Osteoblast (primary cell): ENCODE data around the gene NT5DC3. TPM values are rescaled to one million over a fixed set of nuclear protein-coding genes. Genes with fewer than 3 reads are reported as not detected.
"Not testable (repeated sequence)": the region's sequence is repeated elsewhere in the genome, so short reads cannot be mapped to it uniquely, and the experiment has no call there.

Experiments
- DNase-seq: peaks from one replicate; pipeline ENCODE4 v3.0.0; 2011; ENCODE audit warnings: low spot score, mixed read lengths; ENCODE audit not compliant: insufficient read length; ENCODE audit errors: missing footprints
- H2AFZ ChIP-seq: 2 replicates; pipeline ENCODE4 v1.6.0; 2011; ENCODE audit warnings: mild to moderate bottlenecking, low read length
- H3K27ac ChIP-seq: 2 replicates; pipeline ENCODE4 v1.5.1; 2011; ENCODE audit warnings: mild to moderate bottlenecking, low read depth, low read length, moderate library complexity
- H3K27me3 ChIP-seq: 2 replicates; pipeline ENCODE4 v1.6.0; 2012; ENCODE audit warnings: mild to moderate bottlenecking, control low read depth, inconsistent platforms, low read length, moderate library complexity; ENCODE audit not compliant: insufficient read depth
- H3K36me3 ChIP-seq: 2 replicates; pipeline ENCODE4 v1.5.1; 2011; ENCODE audit warnings: mild to moderate bottlenecking, low read length, control low read depth, moderate library complexity; ENCODE audit not compliant: insufficient read depth
- H3K4me1 ChIP-seq: 2 replicates; pipeline ENCODE4 v1.5.1; 2011; ENCODE audit warnings: mild to moderate bottlenecking, low read length, control low read depth, moderate library complexity; ENCODE audit not compliant: insufficient read depth
- H3K4me2 ChIP-seq: 2 replicates; pipeline ENCODE4 v1.6.0; 2011; ENCODE audit warnings: mild to moderate bottlenecking, low read length; ENCODE audit not compliant: insufficient read depth
- H3K4me3 ChIP-seq: fragments of 200-600 bp; sonication (generic); 3 replicates; pipeline ENCODE4 v1.5.1; 2012; ENCODE audit warnings: mild to moderate bottlenecking, low read length, inconsistent platforms; ENCODE audit not compliant: insufficient read depth
- H3K79me2 ChIP-seq: 2 replicates; pipeline ENCODE4 v1.6.0; 2012; ENCODE audit warnings: mild to moderate bottlenecking, low read length, control low read depth, inconsistent platforms; ENCODE audit not compliant: insufficient read depth
- H3K9me3 ChIP-seq: 2 replicates; pipeline ENCODE4 v1.5.1; 2011; ENCODE audit warnings: low read depth, low read length, control low read depth
- H4K20me1 ChIP-seq: 2 replicates; pipeline ENCODE4 v1.6.0; 2012; ENCODE audit warnings: mild to moderate bottlenecking, low read length, control low read depth; ENCODE audit not compliant: insufficient read depth
- CTCF ChIP-seq: IDR thresholded peaks from 2 replicates; pipeline ENCODE4 v1.5.1; 2011; ENCODE audit warnings: mild to moderate bottlenecking, low read depth, low read length, moderate library complexity; ENCODE audit errors: extremely low read depth
- total RNA-seq: library from RNA; depleted of rRNA; stranded (reverse); fragments of >200 nt; gene quantifications from 2 replicates; pipeline ENCODE4 v1.2.3, GENCODE V29; 2012

The NT5DC3 gene
- total RNA-seq, 1 donor = 10.1 TPM

GRCh38 chr12:103839609-103840461 lies 1.2 kb downstream of the NT5DC3 start:
- H3K36me3 ChIP-seq = no peaks in the 10 kb centered on the region
- H3K79me2 ChIP-seq = peaks cover 58% of the 10 kb centered on the region
- peak overlapping the region; percentile 56 for H2AFZ ChIP-seq
- no peaks in the 10 kb centered on the region for H3K27me3 ChIP-seq
- H4K20me1 ChIP-seq = peaks cover 14% of the 10 kb centered on the region
- H3K4me2 ChIP-seq = peak overlapping the region; percentile 90
- H3K4me1 ChIP-seq = peaks cover 15% of the 10 kb centered on the region
- H3K27ac ChIP-seq = no peak overlapping the region
- peak overlapping the region; percentile 86 for H3K4me3 ChIP-seq
- no peaks in the 10 kb centered on the region for H3K9me3 ChIP-seq
- TF ChIP-seq CTCF = no peak
- DNase-seq = no peak

GRCh38 chr12:103839103-103839502 lies 1.9 kb downstream of the NT5DC3 start:
- H3K4me3 ChIP-seq = peak overlapping the region; percentile 5
- H2AFZ ChIP-seq = no peak overlapping the region
- H3K79me2 ChIP-seq = peaks cover 64% of the 10 kb centered on the region
- no peak for DNase-seq
- no peaks in the 10 kb centered on the region for H3K27me3 ChIP-seq
- no peaks in the 10 kb centered on the region for H3K9me3 ChIP-seq
- TF ChIP-seq CTCF = no peak
- H3K4me1 ChIP-seq = peaks cover 19% of the 10 kb centered on the region
- H4K20me1 ChIP-seq = peaks cover 14% of the 10 kb centered on the region
- H3K4me2 ChIP-seq = peak overlapping the region; percentile 90
- no peak overlapping the region for H3K27ac ChIP-seq
- H3K36me3 ChIP-seq = no peaks in the 10 kb centered on the region

- H3K79me2 ChIP-seq = peaks cover 68% of the 10 kb centered on the region
- H4K20me1 ChIP-seq = peaks cover 14% of the 10 kb centered on the region
- H3K9me3 ChIP-seq = no peaks in the 10 kb centered on the region
- H3K36me3 ChIP-seq = no peaks in the 10 kb centered on the region
- TF ChIP-seq CTCF = no peak
- H3K27me3 ChIP-seq = no peaks in the 10 kb centered on the region
- no peak overlapping the region for H3K4me2 ChIP-seq
- no peak overlapping the region for H3K27ac ChIP-seq
- no peak overlapping the region for H3K4me3 ChIP-seq
- DNase-seq = no peak
- peaks cover 26% of the 10 kb centered on the region for H3K4me1 ChIP-seq
- H2AFZ ChIP-seq = no peak overlapping the region
Observed at GRCh38 chr12:103838254-103838914, 2.6 kb downstream of the NT5DC3 start.

- no peak for TF ChIP-seq CTCF
- no peaks in the 10 kb centered on the region for H3K9me3 ChIP-seq
- peaks cover 28% of the 10 kb centered on the region for H3K4me1 ChIP-seq
- H3K4me3 ChIP-seq = no peak overlapping the region
- H3K27me3 ChIP-seq = no peaks in the 10 kb centered on the region
- no peaks in the 10 kb centered on the region for H3K36me3 ChIP-seq
- H3K27ac ChIP-seq = no peak overlapping the region
- peaks cover 83% of the 10 kb centered on the region for H3K79me2 ChIP-seq
- peaks cover 18% of the 10 kb centered on the region for H4K20me1 ChIP-seq
- no peak for DNase-seq
- H2AFZ ChIP-seq = no peak overlapping the region
- no peak overlapping the region for H3K4me2 ChIP-seq
Observed at GRCh38 chr12:103836345-103836744, 4.7 kb downstream of the NT5DC3 start.

GRCh38 chr12:103835747-103836335 lies 5.2 kb downstream of the NT5DC3 start:
- H3K36me3 ChIP-seq, H2AFZ ChIP-seq, DNase-seq, H3K9me3 ChIP-seq, H3K27me3 ChIP-seq, H3K27ac ChIP-seq, H3K4me2 ChIP-seq, H3K4me3 ChIP-seq: not testable (repeated sequence)
- Histone ChIP-seq H3K79me2 (peaks cover 86% of the 10 kb centered on the region), H3K4me1 (peaks cover 28% of the 10 kb centered on the region), H4K20me1 (peaks cover 18% of the 10 kb centered on the region)
